HepG2 (cell line): ENCODE measurements around the gene ABCC1. TPM values are rescaled to one million over a fixed set of nuclear protein-coding genes. Genes with fewer than 3 reads are reported as not detected.
A peak's percentile ranks its signal among the peaks of the same experiment; 100 is the strongest.

Experiments used
- AGO1 ChIP-seq: fragments of 200-400 bp; formaldehyde crosslinking; IDR thresholded peaks from 2 replicates; pipeline ENCODE4 v1.6.1; 2017; ENCODE audit warnings: mild to moderate bottlenecking, low read depth, low read length, moderate library complexity; ENCODE audit not compliant: poor library complexity, severe bottlenecking
- CAMTA2 ChIP-seq: sonication (generic); formaldehyde crosslinking; IDR thresholded peaks from 2 replicates; pipeline ENCODE4 v1.4.0; 2020; ENCODE audit warnings: mild to moderate bottlenecking, missing genetic modification reagents, borderline replicate concordance
- HOXA3 ChIP-seq: sonication (generic); formaldehyde crosslinking; IDR thresholded peaks from 2 replicates; pipeline ENCODE4 v1.5.0; 2020; ENCODE audit warnings: missing genetic modification reagents
- IRF2 ChIP-seq: IDR thresholded peaks from 2 replicates; pipeline ENCODE4 v1.6.1; 2018; ENCODE audit warnings: missing genetic modification reagents, missing compliant biosample characterization
- JDP2 ChIP-seq: sonication (generic); formaldehyde crosslinking; IDR thresholded peaks from 2 replicates; pipeline ENCODE4 v1.8.1; 2022; ENCODE audit warnings: missing genetic modification reagents, borderline replicate concordance
- MIXL1 ChIP-seq: IDR thresholded peaks from 2 replicates; pipeline ENCODE4 v1.6.1; 2016
- NFATC3 ChIP-seq: sonication (generic); formaldehyde crosslinking; IDR thresholded peaks from 2 replicates; pipeline ENCODE4 v1.5.1; 2020; ENCODE audit warnings: mild to moderate bottlenecking, missing genetic modification reagents
- ZNF101 ChIP-seq: sonication (generic); formaldehyde crosslinking; IDR thresholded peaks from 2 replicates; pipeline ENCODE4 v1.4.0; 2020; ENCODE audit warnings: mild to moderate bottlenecking, low read depth, missing genetic modification reagents, borderline replicate concordance
- ZNF232 ChIP-seq: sonication (generic); formaldehyde crosslinking; IDR thresholded peaks from 2 replicates; pipeline ENCODE4 v1.4.0; 2020; ENCODE audit warnings: missing genetic modification reagents, borderline replicate concordance
- ZNF343 ChIP-seq: sonication (generic); formaldehyde crosslinking; IDR thresholded peaks from 2 replicates; pipeline ENCODE4 v1.4.0; 2020; ENCODE audit warnings: mild to moderate bottlenecking, missing genetic modification reagents
- ZNF619 ChIP-seq: sonication (generic); formaldehyde crosslinking; IDR thresholded peaks from 2 replicates; pipeline ENCODE4 v1.4.0; 2020; ENCODE audit warnings: mild to moderate bottlenecking, missing genetic modification reagents
- polyA plus RNA-seq, 8 experiments: library from polyadenylated mRNA; depleted of rRNA in 3 of 8; stranded (reverse) in 7 of 8; unstranded in 1 of 8; fragments of >200 nt; fragmentation: Illumina TruSeq in 4 of 8; extraction: Trizol in 4 of 8; gene quantifications; 2 replicates each; pipeline versions ENCODE4 v1.2.1 to v1.2.3, GENCODE V29; 2011 to 2016; ENCODE audit warnings: low read depth in 4 of 8, missing spikeins in 1 of 8, mixed read lengths in 1 of 8; ENCODE audit not compliant: insufficient read depth in 1 of 8
- total RNA-seq, 5 experiments: library from RNA; depleted of rRNA; stranded (reverse); fragments of >200 nt; fragmentation: Illumina TruSeq; extraction: Trizol; gene quantifications; 2 replicates each; pipeline ENCODE4 v1.2.3, GENCODE V29; 2016; ENCODE audit warnings: low read depth in 1 of 5
- TF ChIP-seq, protein P1 (sequence below): sonication (generic); formaldehyde crosslinking; IDR thresholded peaks from 2 replicates; pipeline ENCODE4 v1.4.0; 2020; ENCODE audit warnings: mild to moderate bottlenecking, missing genetic modification reagents, borderline replicate concordance
- TF ChIP-seq, protein P2 (sequence below): sonication (generic); formaldehyde crosslinking; IDR thresholded peaks from one replicate; pipeline ENCODE4 v1.5.1; 2020; ENCODE audit warnings: mild to moderate bottlenecking, missing genetic modification reagents; ENCODE audit errors: not compliant biosample characterization
- TF ChIP-seq, protein P3 (sequence below): sonication (generic); formaldehyde crosslinking; IDR thresholded peaks from 2 replicates; pipeline ENCODE4 v1.4.0; 2020; ENCODE audit warnings: missing genetic modification reagents
- TF ChIP-seq, protein P4 (sequence below): fragments of 450-650 bp; IDR thresholded peaks from 2 replicates; pipeline ENCODE4 v1.6.1; 2017

ABCC1 gene
- total and polyA plus RNA-seq, 2 of the 13 experiments (the other 11 are each of a cell fraction or from before 2014, with no cell fraction given) = 13.0 to 30.6 TPM

DNA sequence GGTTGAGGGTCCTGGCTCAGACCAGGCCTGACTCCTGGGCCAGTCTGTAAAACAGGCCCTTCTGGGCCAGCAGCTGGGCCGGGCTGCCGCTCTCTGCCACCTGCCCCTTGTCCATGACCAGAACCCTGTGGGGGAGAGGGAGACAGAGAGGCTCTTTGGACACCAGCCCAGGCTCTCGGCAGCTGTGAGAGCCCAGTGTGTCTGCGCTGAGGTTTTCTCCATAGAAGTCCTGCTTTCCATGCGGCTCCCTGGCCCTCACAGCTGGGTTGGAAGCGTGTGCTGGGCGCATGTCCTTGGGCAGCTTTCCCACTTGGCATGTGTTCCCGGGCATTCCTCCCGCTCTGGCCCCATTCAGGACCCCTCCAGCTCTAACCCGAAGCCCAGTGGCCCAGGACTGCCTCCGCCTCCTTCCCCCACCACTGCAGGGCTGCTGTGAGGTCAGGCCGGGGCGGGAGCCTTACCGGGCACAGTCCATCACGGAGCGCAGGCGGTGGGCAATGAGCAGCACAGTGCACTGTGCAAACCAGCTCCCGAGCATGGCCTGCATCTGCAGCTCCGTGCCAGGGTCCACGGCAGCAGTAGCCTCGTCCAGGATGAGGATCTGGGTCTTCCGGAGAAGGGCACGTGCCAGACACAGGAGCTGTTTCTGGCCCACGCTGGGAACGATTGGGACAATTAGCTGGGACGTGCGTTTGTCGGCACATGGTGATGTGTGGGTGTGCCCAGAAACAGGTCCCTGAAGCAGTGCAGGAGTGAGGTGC lies 200.9 kb downstream of the ABCC1 start (continued):
- TF ChIP-seq JDP2 (CRISPR knock-in tag) (no peak), MIXL1 (CRISPR knock-in tag) (0 out of 2 replicates have a peak, but pooled peaks have one; percentile 0), CAMTA2 (CRISPR knock-in tag) (0 out of 2 replicates have a peak, but pooled peaks have one; percentile 17), ZNF619 (0 out of 2 replicates have a peak, but pooled peaks have one; percentile 47), NFATC3 (0 out of 2 replicates have a peak, but pooled peaks have one; percentile 48), ZNF343 (CRISPR knock-in tag) (peak; percentile 42; the same call in 1 of the 2 replicates), ZNF101 (CRISPR knock-in tag) (0 out of 2 replicates have a peak, but pooled peaks have one; percentile 56), AGO1 (peak; percentile 23), ZNF232 (CRISPR knock-in tag) (no peak), IRF2 (peak; percentile 6; the same call in 1 of the 2 replicates), HOXA3 (CRISPR knock-in tag) (0 out of 2 replicates have a peak, but pooled peaks have one; percentile 24)
- TF ChIP-seq, protein P1, sequence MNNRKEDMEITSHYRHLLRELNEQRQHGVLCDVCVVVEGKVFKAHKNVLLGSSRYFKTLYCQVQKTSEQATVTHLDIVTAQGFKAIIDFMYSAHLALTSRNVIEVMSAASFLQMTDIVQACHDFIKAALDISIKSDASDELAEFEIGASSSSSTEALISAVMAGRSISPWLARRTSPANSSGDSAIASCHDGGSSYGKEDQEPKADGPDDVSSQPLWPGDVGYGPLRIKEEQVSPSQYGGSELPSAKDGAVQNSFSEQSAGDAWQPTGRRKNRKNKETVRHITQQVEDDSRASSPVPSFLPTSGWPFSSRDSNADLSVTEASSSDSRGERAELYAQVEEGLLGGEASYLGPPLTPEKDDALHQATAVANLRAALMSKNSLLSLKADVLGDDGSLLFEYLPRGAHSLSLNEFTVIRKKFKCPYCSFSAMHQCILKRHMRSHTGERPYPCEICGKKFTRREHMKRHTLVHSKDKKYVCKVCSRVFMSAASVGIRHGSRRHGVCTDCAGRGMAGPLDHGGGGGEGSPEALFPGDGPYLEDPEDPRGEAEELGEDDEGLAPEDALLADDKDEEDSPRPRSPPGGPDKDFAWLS = no peak
- TF ChIP-seq, protein P2, sequence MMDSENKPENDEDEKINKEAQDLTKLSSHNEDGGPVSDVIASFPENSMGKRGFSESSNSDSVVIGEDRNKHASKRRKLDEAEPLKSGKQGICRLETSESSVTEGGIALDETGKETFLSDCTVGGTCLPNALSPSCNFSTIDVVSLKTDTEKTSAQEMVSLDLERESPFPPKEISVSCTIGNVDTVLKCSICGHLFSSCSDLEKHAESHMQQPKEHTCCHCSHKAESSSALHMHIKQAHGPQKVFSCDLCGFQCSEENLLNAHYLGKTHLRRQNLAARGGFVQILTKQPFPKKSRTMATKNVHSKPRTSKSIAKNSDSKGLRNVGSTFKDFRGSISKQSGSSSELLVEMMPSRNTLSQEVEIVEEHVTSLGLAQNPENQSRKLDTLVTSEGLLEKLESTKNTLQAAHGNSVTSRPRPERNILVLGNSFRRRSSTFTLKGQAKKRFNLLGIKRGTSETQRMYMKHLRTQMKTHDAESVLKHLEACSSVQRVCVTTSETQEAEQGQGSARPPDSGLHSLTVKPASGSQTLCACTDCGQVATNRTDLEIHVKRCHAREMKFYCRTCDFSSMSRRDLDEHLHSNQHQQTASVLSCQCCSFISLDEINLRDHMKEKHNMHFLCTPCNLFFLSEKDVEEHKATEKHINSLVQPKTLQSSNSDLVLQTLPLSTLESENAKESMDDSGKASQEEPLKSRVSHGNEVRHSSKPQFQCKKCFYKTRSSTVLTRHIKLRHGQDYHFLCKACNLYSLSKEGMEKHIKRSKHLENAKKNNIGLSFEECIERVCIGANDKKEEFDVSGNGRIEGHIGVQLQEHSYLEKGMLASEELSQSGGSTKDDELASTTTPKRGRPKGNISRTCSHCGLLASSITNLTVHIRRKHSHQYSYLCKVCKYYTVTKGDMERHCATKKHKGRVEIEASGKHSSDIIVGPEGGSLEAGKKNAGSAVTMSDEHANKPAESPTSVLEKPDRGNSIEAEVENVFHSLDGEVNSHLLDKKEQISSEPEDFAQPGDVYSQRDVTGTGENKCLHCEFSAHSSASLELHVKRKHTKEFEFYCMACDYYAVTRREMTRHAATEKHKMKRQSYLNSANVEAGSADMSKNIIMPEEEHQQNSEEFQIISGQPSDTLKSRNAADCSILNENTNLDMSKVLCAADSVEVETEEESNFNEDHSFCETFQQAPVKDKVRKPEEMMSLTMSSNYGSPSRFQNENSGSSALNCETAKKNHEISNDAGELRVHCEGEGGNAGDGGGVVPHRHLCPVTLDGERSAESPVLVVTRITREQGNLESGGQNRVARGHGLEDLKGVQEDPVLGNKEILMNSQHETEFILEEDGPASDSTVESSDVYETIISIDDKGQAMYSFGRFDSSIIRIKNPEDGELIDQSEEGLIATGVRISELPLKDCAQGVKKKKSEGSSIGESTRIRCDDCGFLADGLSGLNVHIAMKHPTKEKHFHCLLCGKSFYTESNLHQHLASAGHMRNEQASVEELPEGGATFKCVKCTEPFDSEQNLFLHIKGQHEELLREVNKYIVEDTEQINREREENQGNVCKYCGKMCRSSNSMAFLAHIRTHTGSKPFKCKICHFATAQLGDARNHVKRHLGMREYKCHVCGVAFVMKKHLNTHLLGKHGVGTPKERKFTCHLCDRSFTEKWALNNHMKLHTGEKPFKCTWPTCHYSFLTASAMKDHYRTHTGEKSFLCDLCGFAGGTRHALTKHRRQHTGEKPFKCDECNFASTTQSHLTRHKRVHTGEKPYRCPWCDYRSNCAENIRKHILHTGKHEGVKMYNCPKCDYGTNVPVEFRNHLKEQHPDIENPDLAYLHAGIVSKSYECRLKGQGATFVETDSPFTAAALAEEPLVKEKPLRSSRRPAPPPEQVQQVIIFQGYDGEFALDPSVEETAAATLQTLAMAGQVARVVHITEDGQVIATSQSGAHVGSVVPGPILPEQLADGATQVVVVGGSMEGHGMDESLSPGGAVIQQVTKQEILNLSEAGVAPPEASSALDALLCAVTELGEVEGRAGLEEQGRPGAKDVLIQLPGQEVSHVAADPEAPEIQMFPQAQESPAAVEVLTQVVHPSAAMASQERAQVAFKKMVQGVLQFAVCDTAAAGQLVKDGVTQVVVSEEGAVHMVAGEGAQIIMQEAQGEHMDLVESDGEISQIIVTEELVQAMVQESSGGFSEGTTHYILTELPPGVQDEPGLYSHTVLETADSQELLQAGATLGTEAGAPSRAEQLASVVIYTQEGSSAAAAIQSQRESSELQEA (CRISPR knock-in tag) = peak; percentile 31
- TF ChIP-seq, protein P3, sequence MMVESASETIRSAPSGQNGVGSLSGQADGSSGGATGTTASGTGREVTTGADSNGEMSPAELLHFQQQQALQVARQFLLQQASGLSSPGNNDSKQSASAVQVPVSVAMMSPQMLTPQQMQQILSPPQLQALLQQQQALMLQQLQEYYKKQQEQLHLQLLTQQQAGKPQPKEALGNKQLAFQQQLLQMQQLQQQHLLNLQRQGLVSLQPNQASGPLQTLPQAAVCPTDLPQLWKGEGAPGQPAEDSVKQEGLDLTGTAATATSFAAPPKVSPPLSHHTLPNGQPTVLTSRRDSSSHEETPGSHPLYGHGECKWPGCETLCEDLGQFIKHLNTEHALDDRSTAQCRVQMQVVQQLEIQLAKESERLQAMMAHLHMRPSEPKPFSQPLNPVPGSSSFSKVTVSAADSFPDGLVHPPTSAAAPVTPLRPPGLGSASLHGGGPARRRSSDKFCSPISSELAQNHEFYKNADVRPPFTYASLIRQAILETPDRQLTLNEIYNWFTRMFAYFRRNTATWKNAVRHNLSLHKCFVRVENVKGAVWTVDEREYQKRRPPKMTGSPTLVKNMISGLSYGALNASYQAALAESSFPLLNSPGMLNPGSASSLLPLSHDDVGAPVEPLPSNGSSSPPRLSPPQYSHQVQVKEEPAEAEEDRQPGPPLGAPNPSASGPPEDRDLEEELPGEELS (CRISPR knock-in tag) = no peak
- TF ChIP-seq, protein P4, sequence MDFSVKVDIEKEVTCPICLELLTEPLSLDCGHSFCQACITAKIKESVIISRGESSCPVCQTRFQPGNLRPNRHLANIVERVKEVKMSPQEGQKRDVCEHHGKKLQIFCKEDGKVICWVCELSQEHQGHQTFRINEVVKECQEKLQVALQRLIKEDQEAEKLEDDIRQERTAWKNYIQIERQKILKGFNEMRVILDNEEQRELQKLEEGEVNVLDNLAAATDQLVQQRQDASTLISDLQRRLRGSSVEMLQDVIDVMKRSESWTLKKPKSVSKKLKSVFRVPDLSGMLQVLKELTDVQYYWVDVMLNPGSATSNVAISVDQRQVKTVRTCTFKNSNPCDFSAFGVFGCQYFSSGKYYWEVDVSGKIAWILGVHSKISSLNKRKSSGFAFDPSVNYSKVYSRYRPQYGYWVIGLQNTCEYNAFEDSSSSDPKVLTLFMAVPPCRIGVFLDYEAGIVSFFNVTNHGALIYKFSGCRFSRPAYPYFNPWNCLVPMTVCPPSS = no peak
